ENCODE measurements around the gene ATP9B. TPM values are rescaled to one million over a fixed set of nuclear protein-coding genes. Genes with fewer than 3 reads are reported as not detected.

Gene ATP9B
- total RNA-seq, 8 experiments from 2014 or later = 15.6 to 44.1 (median 21.6) TPM

DNA sequence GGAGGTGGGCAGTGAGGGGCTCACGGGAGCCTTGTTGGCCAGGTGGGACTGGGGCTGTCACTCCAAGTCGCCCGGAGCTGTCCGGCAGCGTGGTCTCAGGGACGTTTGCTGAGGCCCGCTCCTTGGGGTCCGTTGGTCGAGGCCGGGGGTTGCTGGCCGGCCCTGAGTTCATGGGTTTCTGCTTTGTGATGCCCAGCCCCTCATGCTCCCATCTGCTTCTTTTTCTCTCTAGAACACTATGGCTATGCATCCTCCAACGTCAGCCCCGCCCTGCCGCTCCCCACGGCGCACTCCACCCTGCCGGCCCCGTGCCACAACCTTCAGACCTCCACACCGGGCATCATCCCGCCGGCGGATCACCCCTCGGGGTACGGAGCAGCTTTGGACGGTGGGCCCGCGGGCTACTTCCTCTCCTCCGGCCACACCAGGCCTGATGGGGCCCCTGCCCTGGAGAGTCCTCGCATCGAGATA, 341.0 kb downstream of the ATP9B start:
- no peak overlapping the region for H3K27ac ChIP-seq
- WGBS, 10 experiments = 88 to 98% methylated on average over 5 to 13 of the region's 30 CpGs; no CpG with 5 or more reads in 8 of the 10 experiments
- no peak for ATAC-seq (replicated peaks in 6 of 8)
- H3K4me3 ChIP-seq = no peak overlapping the region
- in situ Hi-C loops (cut with MboI; ENCODE audit: low pct_unique_long_range_greater_than_20kb in 2 of 9, low sequenced_read_pairs in 9 of 9, unreplicated experiment in 9 of 9) = loop anchor here in 1 of 9 experiments (25.0 kb wide), 1 partner anchor 127 kb away; no protein-coding TSS in a partner anchor
- H3K4me1 ChIP-seq (replicated peaks in 1 of 2) = peaks cover 7 to 9% of the 10 kb centered on the region in 2 donors

DNA sequence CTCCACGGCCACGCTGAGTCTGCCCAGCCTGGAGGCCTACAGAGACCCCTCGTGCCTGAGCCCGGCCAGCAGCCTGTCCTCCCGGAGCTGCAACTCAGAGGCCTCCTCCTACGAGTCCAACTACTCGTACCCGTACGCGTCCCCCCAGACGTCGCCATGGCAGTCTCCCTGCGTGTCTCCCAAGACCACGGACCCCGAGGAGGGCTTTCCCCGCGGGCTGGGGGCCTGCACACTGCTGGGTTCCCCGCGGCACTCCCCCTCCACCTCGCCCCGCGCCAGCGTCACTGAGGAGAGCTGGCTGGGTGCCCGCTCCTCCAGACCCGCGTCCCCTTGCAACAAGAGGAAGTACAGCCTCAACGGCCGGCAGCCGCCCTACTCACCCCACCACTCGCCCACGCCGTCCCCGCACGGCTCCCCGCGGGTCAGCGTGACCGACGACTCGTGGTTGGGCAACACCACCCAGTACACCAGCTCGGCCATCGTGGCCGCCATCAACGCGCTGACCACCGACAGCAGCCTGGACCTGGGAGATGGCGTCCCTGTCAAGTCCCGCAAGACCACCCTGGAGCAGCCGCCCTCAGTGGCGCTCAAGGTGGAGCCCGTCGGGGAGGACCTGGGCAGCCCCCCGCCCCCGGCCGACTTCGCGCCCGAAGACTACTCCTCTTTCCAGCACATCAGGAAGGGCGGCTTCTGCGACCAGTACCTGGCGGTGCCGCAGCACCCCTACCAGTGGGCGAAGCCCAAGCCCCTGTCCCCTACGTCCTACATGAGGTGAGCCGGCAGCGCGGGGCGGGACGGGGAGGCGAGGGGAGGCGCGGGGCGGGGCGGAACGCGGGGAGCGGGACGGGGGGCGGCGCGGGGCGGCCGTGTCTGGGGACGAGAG, 341.8 kb downstream of the ATP9B start:
- peak in 1 of 8 experiments; percentile 23 for ATAC-seq (replicated peaks in 6 of 8)
- H3K4me3 ChIP-seq = no peak overlapping the region
- no peak overlapping the region for H3K27ac ChIP-seq
- in situ Hi-C loops (cut with MboI; ENCODE audit: low pct_unique_long_range_greater_than_20kb in 2 of 9, low sequenced_read_pairs in 9 of 9, unreplicated experiment in 9 of 9) = loop anchor here in 1 of 9 experiments (25.0 kb wide), 1 partner anchor 126 kb away; no protein-coding TSS in a partner anchor
- H3K4me1 ChIP-seq (replicated peaks in 1 of 2) = peaks cover 0 to 9% of the 10 kb centered on the region in 2 donors
- WGBS, 10 experiments = 80 to 98% (median 94%) methylated on average over 1 to 14 of the region's 84 CpGs; no CpG with 5 or more reads in 7 of the 10 experiments

GRCh38 chr18:79411614-79412526, 342.7 kb downstream of the ATP9B start:
- Histone ChIP-seq H3K27ac (no peak overlapping the region), H3K4me3 (no peak overlapping the region), H3K4me1 (replicated peaks in 1 of 2) (peaks cover 0 to 9% of the 10 kb centered on the region in 2 donors)
- in situ Hi-C loops (cut with MboI; ENCODE audit: low pct_unique_long_range_greater_than_20kb in 2 of 9, low sequenced_read_pairs in 9 of 9, unreplicated experiment in 9 of 9) = loop anchor here in 1 of 9 experiments (25.0 kb wide), 1 partner anchor 125 kb away; no protein-coding TSS in a partner anchor
- WGBS, 10 experiments = 15 to 92% (median 70%) methylated on average over 1 to 13 of the region's 47 CpGs; no CpG with 5 or more reads in 4 of the 10 experiments
- ATAC-seq (replicated peaks in 6 of 8) = peak in 4 of 8 experiments; percentile 28 to 86 (median 67)

- Histone ChIP-seq H3K4me1 (replicated peaks in 1 of 2) (peaks cover 0 to 9% of the 10 kb centered on the region in 2 donors), H3K27ac (no peak overlapping the region), H3K4me3 (no peak overlapping the region)
- 81 to 100% (median 91%) methylated on average over 1 to 12 of the region's 16 CpGs; no CpG with 5 or more reads in 4 of the 10 experiments for WGBS, 10 experiments
- ATAC-seq (replicated peaks in 6 of 8) = peak in 3 of 8 experiments; percentile 57 to 67 (median 61)
- in situ Hi-C loops (cut with MboI; ENCODE audit: low pct_unique_long_range_greater_than_20kb in 2 of 9, low sequenced_read_pairs in 9 of 9, unreplicated experiment in 9 of 9) = loop anchor here in 1 of 9 experiments (25.0 kb wide), 1 partner anchor 124 kb away; no protein-coding TSS in a partner anchor
Observed at GRCh38 chr18:79413025-79413424, 343.8 kb downstream of the ATP9B start.

GRCh38 chr18:79413426-79413825, 344.2 kb downstream of the ATP9B start:
- in situ Hi-C loops (cut with MboI; ENCODE audit: low pct_unique_long_range_greater_than_20kb in 2 of 9, low sequenced_read_pairs in 9 of 9, unreplicated experiment in 9 of 9) = loop anchor here in 1 of 9 experiments (25.0 kb wide), 1 partner anchor 124 kb away; no protein-coding TSS in a partner anchor
- no peak overlapping the region for H3K27ac ChIP-seq
- ATAC-seq (replicated peaks in 6 of 8) = no peak
- H3K4me1 ChIP-seq (replicated peaks in 1 of 2) = peaks cover 0 to 9% of the 10 kb centered on the region in 2 donors
- 40 to 93% (median 84%) methylated on average over 1 to 9 of the region's 16 CpGs; no CpG with 5 or more reads in 4 of the 10 experiments for WGBS, 10 experiments
- no peak overlapping the region for H3K4me3 ChIP-seq

DNA sequence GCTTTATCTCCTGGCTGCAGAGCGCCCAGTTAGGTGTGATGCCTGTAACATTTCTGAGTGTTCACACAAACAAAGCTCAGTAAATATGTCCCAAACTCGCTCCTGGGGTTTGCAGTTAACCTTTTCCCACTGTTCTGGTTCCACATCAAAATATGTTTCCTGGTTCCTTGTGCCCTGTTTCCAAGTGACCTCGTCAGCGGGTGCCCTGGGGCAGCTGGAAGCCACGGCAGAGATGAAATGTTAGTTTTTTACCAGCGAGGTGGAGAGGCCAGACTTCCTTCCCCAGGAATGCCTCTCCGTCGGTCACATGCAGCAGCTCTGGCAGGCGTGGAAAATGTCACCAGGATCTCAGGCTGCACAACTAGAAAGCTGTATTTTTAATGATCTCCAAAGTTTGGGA, 344.7 kb downstream of the ATP9B start:
- in situ Hi-C loops (cut with MboI; ENCODE audit: low pct_unique_long_range_greater_than_20kb in 2 of 9, low sequenced_read_pairs in 9 of 9, unreplicated experiment in 9 of 9) = loop anchor here in 1 of 9 experiments (25.0 kb wide), 1 partner anchor 123 kb away; no protein-coding TSS in a partner anchor
- ATAC-seq (replicated peaks in 6 of 8) = no peak
- Histone ChIP-seq H3K4me3 (no peak overlapping the region), H3K27ac (no peak overlapping the region), H3K4me1 (replicated peaks in 1 of 2) (peaks cover 0 to 9% of the 10 kb centered on the region in 2 donors)
- 58 to 100% (median 87%) methylated on average over 1 to 8 of the region's 9 CpGs; no CpG with 5 or more reads in 3 of the 10 experiments for WGBS, 10 experiments

DNA sequence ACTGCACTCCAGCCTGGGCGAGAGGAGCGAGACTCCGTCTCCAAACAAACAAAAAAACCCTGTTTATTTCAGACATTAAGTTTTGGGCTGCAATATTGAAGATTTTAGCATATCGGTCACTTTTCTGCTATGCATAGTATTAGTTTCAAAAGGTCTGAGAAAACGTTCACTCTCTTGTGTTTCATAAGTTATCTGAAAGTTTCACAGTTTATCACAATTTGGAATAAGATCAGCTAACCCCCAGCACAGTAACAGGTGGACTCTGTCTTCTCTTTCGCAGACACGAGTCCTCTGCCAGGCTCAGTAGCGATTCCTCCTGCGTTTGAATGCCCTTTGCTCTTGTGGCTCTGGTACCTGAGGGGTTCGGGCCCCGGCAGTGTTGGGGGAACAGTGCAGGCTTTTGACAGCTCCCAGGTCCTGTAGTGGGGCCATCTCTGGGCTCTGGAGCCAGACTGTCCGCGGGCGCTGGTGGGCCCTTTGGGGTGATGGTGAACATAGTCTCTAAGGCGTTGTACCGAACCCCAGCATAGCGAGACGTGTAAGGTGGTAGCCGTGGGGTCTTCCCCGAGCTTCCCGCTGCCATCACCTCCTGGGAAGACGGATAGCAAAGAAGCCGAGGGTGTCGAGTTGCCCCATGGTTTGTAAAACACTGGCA, 347.0 kb downstream of the ATP9B start:
- Histone ChIP-seq H3K27ac (no peak overlapping the region), H3K4me1 (replicated peaks in 1 of 2) (peaks cover 0 to 9% of the 10 kb centered on the region in 2 donors), H3K4me3 (no peak overlapping the region)
- in situ Hi-C loops (cut with MboI; ENCODE audit: low pct_unique_long_range_greater_than_20kb in 2 of 9, low sequenced_read_pairs in 9 of 9, unreplicated experiment in 9 of 9) = loop anchor here in 1 of 9 experiments (25.0 kb wide), 1 partner anchor 121 kb away; no protein-coding TSS in a partner anchor
- WGBS, 10 experiments = 70 to 100% (median 89%) methylated on average over 1 to 9 of the region's 24 CpGs; no CpG with 5 or more reads in 2 of the 10 experiments
- no peak for ATAC-seq (replicated peaks in 6 of 8)

DNA sequence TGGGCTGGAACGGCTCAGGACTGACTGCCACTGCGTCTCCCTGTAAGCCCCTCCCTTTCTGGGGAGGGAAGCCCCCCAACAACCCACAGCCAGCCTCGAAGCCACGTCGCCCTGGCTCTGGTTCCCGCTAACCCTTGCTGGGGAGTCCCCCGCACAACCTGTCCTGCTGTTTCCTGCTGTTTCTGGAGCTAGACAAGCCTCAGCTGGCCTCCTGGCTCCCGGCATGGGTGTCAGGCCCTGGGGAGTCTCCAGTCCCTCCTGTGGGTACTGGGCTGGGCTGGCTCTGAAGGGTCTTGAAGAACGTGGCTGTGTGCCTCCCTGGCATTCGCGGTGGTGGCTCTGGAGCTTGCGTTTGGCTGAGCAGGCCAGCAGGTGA, 347.5 kb downstream of the ATP9B start:
- peaks cover 0 to 7% of the 10 kb centered on the region in 2 donors for H3K4me1 ChIP-seq (replicated peaks in 1 of 2)
- H3K27ac ChIP-seq = no peak overlapping the region
- ATAC-seq (replicated peaks in 6 of 8) = no peak
- in situ Hi-C loops (cut with MboI; ENCODE audit: low pct_unique_long_range_greater_than_20kb in 2 of 9, low sequenced_read_pairs in 9 of 9, unreplicated experiment in 9 of 9) = loop anchor here in 1 of 9 experiments (25.0 kb wide), 1 partner anchor 121 kb away; no protein-coding TSS in a partner anchor
- H3K4me3 ChIP-seq = no peak overlapping the region
- WGBS, 10 experiments = 60 to 92% (median 83%) methylated on average over 1 to 2 of the region's 12 CpGs; no CpG with 5 or more reads in 7 of the 10 experiments

DNA sequence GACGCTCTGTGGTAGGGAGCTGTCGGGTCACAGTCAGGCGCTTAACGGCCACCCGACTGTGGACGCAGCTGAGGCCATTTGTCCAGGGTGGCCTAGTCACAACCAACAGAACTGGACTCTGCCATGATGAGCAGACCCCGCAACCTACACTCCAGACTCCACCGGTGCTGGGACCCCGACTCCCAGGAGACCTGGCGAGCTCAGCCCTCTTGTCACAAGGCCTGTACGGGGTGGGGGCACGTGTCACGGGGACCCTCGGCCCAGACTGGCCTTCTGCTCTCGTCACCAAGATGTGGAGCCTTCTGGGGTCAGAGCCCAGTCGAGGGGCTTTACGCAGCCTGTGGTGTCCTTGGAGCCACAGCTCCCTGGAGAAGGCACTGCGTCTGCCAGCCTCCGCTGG, 349.0 kb downstream of the ATP9B start:
- in situ Hi-C loops (cut with MboI; ENCODE audit: low pct_unique_long_range_greater_than_20kb in 2 of 9, low sequenced_read_pairs in 9 of 9, unreplicated experiment in 9 of 9) = loop anchor here in 1 of 9 experiments (25.0 kb wide), 1 partner anchor 119 kb away; no protein-coding TSS in a partner anchor
- 72 to 100% (median 100%) methylated on average over 2 to 5 of the region's 19 CpGs; no CpG with 5 or more reads in 7 of the 10 experiments for WGBS, 10 experiments

DNA sequence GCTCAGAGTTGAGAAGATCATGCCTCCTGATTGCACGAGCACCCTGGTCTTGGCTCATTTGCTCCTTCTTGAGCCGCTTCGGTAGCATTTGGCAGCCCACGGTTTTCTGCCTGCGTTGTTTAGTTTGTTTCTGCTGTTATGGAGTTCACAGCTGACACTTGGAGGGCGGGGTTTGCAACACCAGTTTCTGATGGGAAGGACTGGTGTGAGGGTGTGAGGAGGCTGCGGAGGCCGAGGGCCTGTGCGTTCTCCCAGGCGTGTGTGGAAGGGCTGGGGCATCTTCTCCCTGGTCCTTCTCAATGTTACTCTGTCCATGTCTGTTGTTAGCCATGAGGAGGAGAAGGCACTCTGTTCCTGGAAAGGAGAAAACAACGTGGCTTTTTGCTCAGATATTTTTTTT, 349.4 kb downstream of the ATP9B start:
- Histone ChIP-seq H3K4me1 (replicated peaks in 1 of 2) (peaks cover 0 to 5% of the 10 kb centered on the region in 2 donors), H3K27ac (no peak overlapping the region), H3K4me3 (no peak overlapping the region)
- in situ Hi-C loops (cut with MboI; ENCODE audit: low pct_unique_long_range_greater_than_20kb in 2 of 9, low sequenced_read_pairs in 9 of 9, unreplicated experiment in 9 of 9) = loop anchor here in 1 of 9 experiments (25.0 kb wide), 1 partner anchor 119 kb away; no protein-coding TSS in a partner anchor
- ATAC-seq (replicated peaks in 6 of 8) = peak in 1 of 8 experiments; percentile 61
- WGBS, 10 experiments = 70 to 94% (median 81%) methylated on average over 2 to 4 of the region's 11 CpGs; no CpG with 5 or more reads in 6 of the 10 experiments

More for the DNA sequence above, 349.0 kb downstream of the ATP9B start:
- peaks cover 0 to under 1% of the 10 kb centered on the region in 2 donors for H3K4me1 ChIP-seq (replicated peaks in 1 of 2)
- no peak overlapping the region for H3K4me3 ChIP-seq
- no peak overlapping the region for H3K27ac ChIP-seq
- no peak for ATAC-seq (replicated peaks in 6 of 8)

DNA sequence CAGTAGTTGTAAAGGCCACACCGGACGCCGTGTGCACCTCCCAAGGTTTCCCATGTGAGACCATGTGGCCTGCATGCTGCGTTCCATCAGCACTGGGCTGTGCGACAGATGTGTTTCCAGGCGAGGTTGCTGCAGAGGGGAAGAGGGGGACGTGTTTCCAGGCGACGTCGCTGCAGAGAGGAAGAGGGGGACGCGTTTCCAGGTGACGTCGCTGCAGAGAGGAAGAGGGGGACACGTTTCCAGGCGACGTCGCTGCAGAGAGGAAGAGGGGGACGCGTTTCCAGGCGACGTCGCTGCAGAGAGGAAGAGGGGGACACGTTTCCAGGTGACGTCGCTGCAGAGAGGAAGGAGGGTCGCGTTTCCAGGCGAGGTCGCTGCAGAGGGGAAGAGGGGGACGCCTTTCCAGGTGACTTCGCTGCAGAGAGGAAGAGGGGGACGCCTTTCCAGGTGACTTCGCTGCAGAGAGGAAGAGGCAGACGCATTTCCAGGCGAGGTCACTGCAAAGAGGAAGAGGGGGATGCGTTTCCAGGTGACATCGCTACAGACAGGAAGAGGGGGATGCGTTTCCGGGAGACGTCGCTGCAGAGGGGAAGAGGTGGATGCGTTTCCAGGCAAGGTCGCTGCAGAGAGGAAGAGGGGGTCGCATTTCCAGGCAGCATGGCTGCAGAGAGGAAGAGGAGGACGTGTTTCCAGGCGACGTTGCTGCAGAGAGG, 351.0 kb downstream of the ATP9B start:
- WGBS, 10 experiments = 74 to 100% (median 88%) methylated on average over 1 to 20 of the region's 48 CpGs; no CpG with 5 or more reads in 1 of the 10 experiments
- ATAC-seq (replicated peaks in 6 of 8) = no peak
- in situ Hi-C loops (cut with MboI; ENCODE audit: low pct_unique_long_range_greater_than_20kb in 2 of 9, low sequenced_read_pairs in 9 of 9, unreplicated experiment in 9 of 9) = loop anchor here in 1 of 9 experiments (25.0 kb wide), 1 partner anchor 117 kb away; no protein-coding TSS in a partner anchor

More for the DNA sequence above, 351.0 kb downstream of the ATP9B start:
- Histone ChIP-seq H3K27ac (no peak overlapping the region), H3K4me3 (no peak overlapping the region), H3K4me1 (replicated peaks in 1 of 2) (peaks cover 0 to 11% of the 10 kb centered on the region in 2 donors)

Measured in motor neuron (in vitro differentiated cells).